Central memory CD8-positive, alpha-beta T cell (primary cell): ENCODE measurements around the gene IKBIP.
"Not testable (repeated sequence)": the region's sequence is repeated elsewhere in the genome, so short reads cannot be mapped to it uniquely, and the experiment has no call there.

Source experiments
- ATAC-seq: fragments of 150-1000 bp; cut with Tn5 transposase; replicated peaks from 2 replicates; pipeline ENCODE4 v1.10.0; 2022; ENCODE audit warnings: mild to moderate bottlenecking, moderate FRiP score, moderate number of reproducible peaks; ENCODE audit not compliant: poor library complexity, severe bottlenecking; ENCODE audit errors: extremely low read depth
- DNase-seq, 2 donors: peaks; one replicate each; pipeline ENCODE4 v3.0.0; 2021; ENCODE audit warnings: low spot score in 2 of 2
- H3K27ac Mint-ChIP-seq: one replicate; pipeline ENCODE4 v1.8.0; 2022; ENCODE audit warnings: low read depth, mild to moderate bottlenecking, moderate library complexity, mixed read lengths
- H3K27me3 Mint-ChIP-seq: one replicate; pipeline ENCODE4 v1.8.0; 2022; ENCODE audit warnings: mixed read lengths
- H3K36me3 Mint-ChIP-seq: one replicate; pipeline ENCODE4 v1.8.0; 2022; ENCODE audit warnings: mild to moderate bottlenecking, moderate library complexity, mixed read lengths; ENCODE audit not compliant: insufficient read depth
- H3K4me1 Mint-ChIP-seq: one replicate; pipeline ENCODE4 v1.8.0; 2022; ENCODE audit warnings: mixed read lengths
- H3K4me3 Mint-ChIP-seq: one replicate; pipeline ENCODE4 v1.8.0; 2022; ENCODE audit warnings: mild to moderate bottlenecking, moderate library complexity, mixed read lengths
- H3K9me3 Mint-ChIP-seq: one replicate; pipeline ENCODE4 v1.8.0; 2022; ENCODE audit warnings: mixed read lengths

Gene IKBIP

DNA sequence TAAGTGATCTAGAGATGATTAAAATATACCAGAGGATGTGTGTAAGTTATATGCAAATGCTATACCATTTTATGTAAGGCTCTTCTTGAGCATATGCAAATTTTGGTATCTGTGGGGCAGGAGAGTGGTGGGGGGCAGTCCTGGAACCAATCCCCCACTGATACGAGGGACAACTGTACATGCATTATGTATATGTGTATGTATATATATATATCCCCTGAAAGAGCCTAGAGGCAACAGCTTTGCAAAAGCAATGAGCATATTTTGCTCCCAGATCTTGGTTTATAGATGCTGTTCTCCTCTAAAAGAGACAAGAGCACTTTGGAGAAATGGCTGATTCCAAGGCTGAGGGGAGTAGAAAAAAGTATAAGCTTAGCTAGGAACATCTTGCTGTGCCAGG is 63.5 kb downstream of the IKBIP start:
- DNase-seq (no peak), ATAC-seq (no peak)
- H3K4me1 Mint-ChIP-seq = no peaks in the 10 kb centered on the region
- H3K4me3 Mint-ChIP-seq = no peak overlapping the region
- no peaks in the 10 kb centered on the region for H3K9me3 Mint-ChIP-seq
- no peaks in the 10 kb centered on the region for H3K27me3 Mint-ChIP-seq
- H3K27ac Mint-ChIP-seq = no peak overlapping the region
- no peaks in the 10 kb centered on the region for H3K36me3 Mint-ChIP-seq

DNA sequence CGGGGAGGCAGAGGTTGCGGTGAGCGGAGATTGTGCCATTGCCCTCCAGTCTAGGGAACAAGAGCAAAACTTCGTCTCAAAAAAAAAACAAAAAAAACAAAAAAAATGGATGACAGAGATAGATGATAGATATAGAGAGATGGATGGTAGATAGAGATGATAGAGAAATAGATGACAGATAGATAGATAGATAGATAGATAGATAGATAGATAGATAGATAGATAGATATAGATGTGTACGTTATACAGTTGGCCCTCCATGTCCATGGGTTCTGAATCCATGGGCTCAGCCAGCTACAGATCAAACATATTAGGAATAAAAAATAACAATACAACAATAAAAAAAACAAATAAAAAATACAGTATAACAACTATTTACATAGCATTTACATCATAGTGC is 63.9 kb downstream of the IKBIP start:
- DNase-seq (no peak), ATAC-seq (no peak)
- H3K4me1 Mint-ChIP-seq = no peaks in the 10 kb centered on the region
- no peaks in the 10 kb centered on the region for H3K36me3 Mint-ChIP-seq
- H3K27ac Mint-ChIP-seq = no peak overlapping the region
- H3K9me3 Mint-ChIP-seq = no peaks in the 10 kb centered on the region
- H3K27me3 Mint-ChIP-seq = no peaks in the 10 kb centered on the region
- no peak overlapping the region for H3K4me3 Mint-ChIP-seq

- ATAC-seq = no peak
- DNase-seq = no peak
- Mint-ChIP-seq H3K27ac (no peak overlapping the region), H3K4me3 (no peak overlapping the region), H3K27me3 (no peaks in the 10 kb centered on the region), H3K9me3 (no peaks in the 10 kb centered on the region), H3K36me3 (no peaks in the 10 kb centered on the region), H3K4me1 (no peaks in the 10 kb centered on the region)
Observed at GRCh38 chr12:98579835-98580234, 64.8 kb downstream of the IKBIP start.

DNA sequence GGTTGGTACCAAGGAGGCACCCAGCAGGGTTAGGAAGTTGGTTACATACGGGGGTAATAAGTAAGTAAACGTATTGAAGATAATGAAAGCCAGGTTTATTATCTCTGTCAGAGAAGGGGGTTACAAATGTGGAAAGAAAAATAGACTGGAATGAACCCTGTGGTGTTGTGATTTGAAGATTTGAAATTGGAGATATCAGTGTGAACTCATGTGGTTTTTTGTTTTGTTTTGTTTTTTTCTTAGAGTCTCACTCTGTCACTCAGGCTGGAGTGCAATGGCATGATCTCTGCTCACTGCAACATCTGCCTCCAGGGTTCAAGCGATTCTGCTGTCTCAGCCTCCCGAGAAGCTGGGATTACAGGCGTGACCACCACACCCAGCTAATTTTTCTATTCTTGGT is 65.2 kb downstream of the IKBIP start:
- Mint-ChIP-seq H3K27ac (no peak overlapping the region), H3K27me3 (no peaks in the 10 kb centered on the region), H3K4me1 (no peaks in the 10 kb centered on the region), H3K4me3 (no peak overlapping the region), H3K9me3 (no peaks in the 10 kb centered on the region), H3K36me3 (no peaks in the 10 kb centered on the region)
- DNase-seq (no peak), ATAC-seq (no peak)

GRCh38 chr12:98578821-98579220 is 65.8 kb downstream of the IKBIP start:
- DNase-seq (no peak), ATAC-seq (no peak)
- Mint-ChIP-seq H3K36me3 (no peaks in the 10 kb centered on the region), H3K4me3 (no peak overlapping the region), H3K4me1 (no peaks in the 10 kb centered on the region), H3K27ac (no peak overlapping the region), H3K27me3 (no peaks in the 10 kb centered on the region), H3K9me3 (no peaks in the 10 kb centered on the region)

DNA sequence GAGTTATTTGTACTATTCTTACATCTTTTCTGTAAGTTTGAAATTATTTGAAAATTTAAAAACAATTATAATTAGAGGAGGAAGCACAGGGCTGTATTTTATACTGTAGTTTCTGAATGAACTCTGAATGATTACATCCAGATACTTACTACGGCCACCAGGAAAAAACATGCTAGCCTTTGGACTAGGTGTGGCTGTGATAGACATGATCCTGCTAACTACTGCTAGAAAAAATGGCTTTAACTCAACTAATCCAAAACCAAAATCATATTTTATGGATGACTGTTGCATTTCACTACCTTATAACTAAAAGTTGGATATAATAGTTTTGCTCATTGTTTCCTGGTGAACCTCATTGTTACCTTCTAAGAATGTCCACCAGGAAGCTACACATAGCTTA is 66.2 kb downstream of the IKBIP start:
- Mint-ChIP-seq H3K27me3 (no peaks in the 10 kb centered on the region), H3K4me1 (no peaks in the 10 kb centered on the region), H3K27ac (no peak overlapping the region), H3K9me3 (no peaks in the 10 kb centered on the region), H3K36me3 (no peaks in the 10 kb centered on the region), H3K4me3 (no peak overlapping the region)
- ATAC-seq = no peak
- no peak for DNase-seq

GRCh38 chr12:98576795-98577194 is 67.8 kb downstream of the IKBIP start:
- H3K27ac Mint-ChIP-seq, H3K9me3 Mint-ChIP-seq, ATAC-seq, H3K4me1 Mint-ChIP-seq, H3K27me3 Mint-ChIP-seq, H3K36me3 Mint-ChIP-seq, DNase-seq, H3K4me3 Mint-ChIP-seq: not testable (repeated sequence)

GRCh38 chr12:98575013-98575412 is 69.6 kb downstream of the IKBIP start:
- no peaks in the 10 kb centered on the region for H3K4me1 Mint-ChIP-seq
- ATAC-seq (no peak), DNase-seq (no peak)
- no peaks in the 10 kb centered on the region for H3K9me3 Mint-ChIP-seq
- no peak overlapping the region for H3K4me3 Mint-ChIP-seq
- H3K36me3 Mint-ChIP-seq = no peaks in the 10 kb centered on the region
- no peak overlapping the region for H3K27ac Mint-ChIP-seq
- H3K27me3 Mint-ChIP-seq = no peaks in the 10 kb centered on the region
